H1 (cell line): ENCODE measurements around the gene PPIL6. TPM values are rescaled to one million over a fixed set of nuclear protein-coding genes. Genes with fewer than 3 reads are reported as not detected.

ENCODE experiments used
- CTCF ChIA-PET: fragments of 300-600 bp; sonication (Branson Sonifier 250); formaldehyde crosslinking; loops from one replicate; lab custom pipeline; 2021; ENCODE audit not compliant: partially characterized antibody; lab: Charles Lee
- POLR2A ChIA-PET: fragments of 300-600 bp; sonication (Branson Sonifier 250); formaldehyde crosslinking; loops from one replicate; lab custom pipeline; 2021; ENCODE audit warnings: inconsistent platforms; ENCODE audit not compliant: partially characterized antibody; lab: Charles Lee
- DNase-seq, 2 experiments: peaks; one replicate each; pipeline versions ENCODE4 v3.0.0 to v3.0.0-alpha.2; 2010 to 2022; ENCODE audit warnings: low spot score in 2 of 2, low read depth in 1 of 2, mixed read lengths in 1 of 2
- FAIRE-seq: peaks from 2 replicates; lab custom pipeline; 2011; peaks lifted over from hg19 to GRCh38; lab: Jason Lieb, UNC
- H2AFZ ChIP-seq: 2 replicates; pipeline ENCODE4 v1.8.1; 2012; ENCODE audit warnings: low read length, inconsistent platforms
- H2AK5ac ChIP-seq: 2 replicates; pipeline ENCODE4 v1.6.1; 2013; ENCODE audit warnings: low read depth, low read length
- H2BK120ac ChIP-seq: replicated peaks from 2 replicates; pipeline ENCODE3; 2013; ENCODE audit warnings: low read depth, low read length, inconsistent platforms
- H2BK12ac ChIP-seq: 2 replicates; pipeline ENCODE4 v1.6.1; 2013; ENCODE audit warnings: low read depth, low read length
- H2BK15ac ChIP-seq: 2 replicates; pipeline ENCODE4 v1.6.1; 2013; ENCODE audit warnings: low read length
- H2BK20ac ChIP-seq: 2 replicates; pipeline ENCODE4 v1.6.1; 2013; ENCODE audit warnings: low read length
- H2BK5ac ChIP-seq: 2 replicates; pipeline ENCODE4 v1.6.1; 2013; ENCODE audit warnings: low read depth, low read length
- H3K14ac ChIP-seq: 2 replicates; pipeline ENCODE4 v1.6.1; 2013; ENCODE audit warnings: inconsistent platforms; ENCODE audit not compliant: insufficient read length
- H3K18ac ChIP-seq: 2 replicates; pipeline ENCODE4 v1.6.1; 2013; ENCODE audit warnings: low read length; ENCODE audit errors: extremely low read depth
- H3K23ac ChIP-seq: 2 replicates; pipeline ENCODE4 v1.6.1; 2013; ENCODE audit warnings: inconsistent platforms; ENCODE audit not compliant: insufficient read length
- H3K23me2 ChIP-seq: 2 replicates; pipeline ENCODE4 v1.6.1; 2013; ENCODE audit warnings: low read depth, low read length
- H3K27ac ChIP-seq: 2 replicates; pipeline ENCODE4 v1.6.1; 2011; ENCODE audit warnings: low read depth, low read length, inconsistent platforms
- H3K27me3 ChIP-seq, 4 experiments: replicated peaks in 1 of 4; 1 replicate in 1 of 4; 2 replicates in 3 of 4; pipeline versions ENCODE4 v1.6.1 to v1.8.1; 2011 to 2013; ENCODE audit warnings: low read length in 3 of 4, mild to moderate bottlenecking in 3 of 4, inconsistent platforms in 2 of 4, mixed read lengths in 2 of 4, moderate library complexity in 1 of 4; ENCODE audit not compliant: control insufficient read depth in 3 of 4, insufficient read depth in 3 of 4; ENCODE audit errors: extremely low read depth in 1 of 4
- H3K36me3 ChIP-seq, 4 experiments: 2 replicates each; pipeline versions ENCODE4 v1.6.1 to v1.8.1; 2011 to 2013; ENCODE audit warnings: mild to moderate bottlenecking in 4 of 4, low read length in 3 of 4, moderate library complexity in 2 of 4, control low read depth in 1 of 4, inconsistent platforms in 1 of 4; ENCODE audit not compliant: insufficient read depth in 4 of 4, control insufficient read depth in 2 of 4
- H3K4ac ChIP-seq: replicated peaks from 2 replicates; pipeline ENCODE3; 2013; ENCODE audit warnings: low read length, low read depth, mixed read lengths, inconsistent platforms; ENCODE audit not compliant: insufficient read length
- H3K4me1 ChIP-seq, 4 experiments: replicated peaks in 1 of 4; 1 replicate in 1 of 4; 2 replicates in 3 of 4; pipeline versions ENCODE4 v1.6.1 to v1.8.1; 2011 to 2013; ENCODE audit warnings: low read length in 3 of 4, inconsistent platforms in 2 of 4, mixed read lengths in 1 of 4; ENCODE audit not compliant: insufficient read depth in 4 of 4, control insufficient read depth in 3 of 4
- H3K4me2 ChIP-seq, 2 experiments: 2 replicates each; pipeline versions ENCODE4 v1.6.1 to v1.8.1; 2011 to 2013; ENCODE audit warnings: low read depth in 2 of 2, low read length in 2 of 2, control low read depth in 1 of 2, inconsistent platforms in 1 of 2, mild to moderate bottlenecking in 1 of 2; ENCODE audit not compliant: insufficient read depth in 1 of 2
- H3K4me3 ChIP-seq, 4 experiments: fragments of 200-600, 300-600 bp in 1 of 4; sonication (generic), shearing (Covaris generic), sonication (Bioruptor Twin) in 1 of 4; 2 replicates each; pipeline versions ENCODE4 v1.5.1 to v1.8.1; 2011 to 2016; ENCODE audit warnings: low read length in 4 of 4, low read depth in 3 of 4, control low read depth in 2 of 4, inconsistent platforms in 2 of 4, mild to moderate bottlenecking in 2 of 4, mixed read lengths in 1 of 4, moderate library complexity in 1 of 4; ENCODE audit not compliant: insufficient read depth in 2 of 4; ENCODE audit errors: extremely low read depth in 1 of 4
- H3K56ac ChIP-seq: replicated peaks from 2 replicates; pipeline ENCODE3; 2013; ENCODE audit warnings: low read depth, mild to moderate bottlenecking, mixed read lengths, low read length, inconsistent platforms; ENCODE audit not compliant: insufficient read length
- H3K79me1 ChIP-seq: 2 replicates; pipeline ENCODE4 v1.6.1; 2013; ENCODE audit warnings: low read depth, low read length, control low read depth
- H3K79me2 ChIP-seq, 2 experiments: 2 replicates each; pipeline versions ENCODE4 v1.6.1 to v1.8.1; 2012 to 2013; ENCODE audit warnings: low read length in 2 of 2, mild to moderate bottlenecking in 2 of 2, inconsistent platforms in 1 of 2; ENCODE audit not compliant: insufficient read depth in 2 of 2, control insufficient read depth in 1 of 2
- H3K9ac ChIP-seq, 4 experiments: replicated peaks in 1 of 4; 1 replicate in 1 of 4; 2 replicates in 3 of 4; pipeline versions ENCODE4 v1.6.1 to v1.8.1; 2011 to 2013; ENCODE audit warnings: low read depth in 3 of 4, low read length in 3 of 4, control low read depth in 2 of 4, mild to moderate bottlenecking in 2 of 4, moderate library complexity in 2 of 4, inconsistent platforms in 1 of 4; ENCODE audit errors: extremely low read depth in 1 of 4
- H3K9me3 ChIP-seq, 2 experiments: 2 replicates each; pipeline versions ENCODE4 v1.6.1 to v1.8.1; 2012 to 2013; ENCODE audit warnings: mild to moderate bottlenecking in 2 of 2, moderate library complexity in 2 of 2, control low read depth in 1 of 2, inconsistent platforms in 1 of 2, low read depth in 1 of 2, low read length in 1 of 2, mixed read lengths in 1 of 2; ENCODE audit not compliant: insufficient read depth in 2 of 2
- H4K20me1 ChIP-seq, 2 experiments: replicated peaks in 1 of 2; 2 replicates each; pipeline versions ENCODE3 to v1.8.1; 2011 to 2013; ENCODE audit warnings: inconsistent platforms in 2 of 2, low read length in 2 of 2, mild to moderate bottlenecking in 1 of 2; ENCODE audit not compliant: insufficient read depth in 2 of 2, control insufficient read depth in 1 of 2
- H4K5ac ChIP-seq: 2 replicates; pipeline ENCODE4 v1.6.1; 2013; ENCODE audit warnings: low read length, low read depth, mixed read lengths, inconsistent platforms; ENCODE audit not compliant: insufficient read length
- H4K8ac ChIP-seq: 2 replicates; pipeline ENCODE4 v1.8.0; 2013; ENCODE audit warnings: mild to moderate bottlenecking, moderate library complexity, low read length, inconsistent platforms; ENCODE audit not compliant: insufficient read depth; ENCODE audit errors: extremely low read depth
- H4K91ac ChIP-seq: replicated peaks from 2 replicates; pipeline ENCODE3; 2013; ENCODE audit warnings: low read length, mixed read lengths, inconsistent platforms; ENCODE audit not compliant: insufficient read length
- CBX5 ChIP-seq: fragments of 300-800, 300-1000 bp; sonication (generic); IDR thresholded peaks from 2 replicates; pipeline ENCODE4 v1.7.1; 2016; ENCODE audit warnings: antibody characterized with exemption, low read length, low read depth
- JUN ChIP-seq: IDR thresholded peaks from 2 replicates; pipeline ENCODE4 v1.6.1; 2011; ENCODE audit warnings: low read depth, mild to moderate bottlenecking, improper control_type of control experiment, low read length
- KDM1A ChIP-seq: fragments of 200-600, 300-600 bp; sonication (generic); IDR thresholded peaks from 2 replicates; pipeline ENCODE4 v1.7.1; 2016; ENCODE audit warnings: mild to moderate bottlenecking, low read length, borderline replicate concordance
- MAFK ChIP-seq: IDR thresholded peaks from 2 replicates; pipeline ENCODE4 v1.6.1; 2012; ENCODE audit warnings: low read depth, mild to moderate bottlenecking, improper control_type of control experiment, low read length
- POLR2A ChIP-seq, 2 experiments: IDR thresholded peaks; 1 replicate in 1 of 2; 2 replicates in 1 of 2; pipeline ENCODE4 v1.6.1; 2011; ENCODE audit warnings: low read depth in 2 of 2, low read length in 2 of 2, mild to moderate bottlenecking in 2 of 2; ENCODE audit errors: control extremely low read depth in 1 of 2
- RAD21 ChIP-seq, 2 experiments: IDR thresholded peaks in 1 of 2; conservative IDR thresholded peaks in 1 of 2; 2 replicates each; pipeline ENCODE4 v1.6.1; 2011; ENCODE audit warnings: low read depth in 2 of 2, low read length in 2 of 2, improper control_type of control experiment in 1 of 2, inconsistent platforms in 1 of 2, mild to moderate bottlenecking in 1 of 2, moderate library complexity in 1 of 2
- SRF ChIP-seq: IDR thresholded peaks from 2 replicates; pipeline ENCODE4 v1.6.1; 2011; ENCODE audit warnings: mild to moderate bottlenecking, low read depth, low read length, moderate library complexity
- SUZ12 ChIP-seq: fragments of 200-600 bp; sonication (generic); IDR thresholded peaks from 2 replicates; pipeline ENCODE4 v1.6.1; 2012; ENCODE audit warnings: mild to moderate bottlenecking, inconsistent platforms, low read length, moderate library complexity, mixed read lengths
- TBP ChIP-seq: IDR thresholded peaks from 2 replicates; pipeline ENCODE4 v1.6.1; 2011; ENCODE audit warnings: low read depth, low read length, improper control_type of control experiment
- WGBS, 2 experiments: shearing (Covaris generic) in 1 of 2; methylation state at CpG; one replicate each; pipeline versions ENCODE4 v1.1.6 to v1.1.7; 2013 to 2015; ENCODE audit warnings: low lambda C conversion rate in 2 of 2, mixed read lengths in 2 of 2, inconsistent platforms in 1 of 2, low coverage in 1 of 2, missing lambda C conversion rate in 1 of 2; ENCODE audit not compliant: insufficient replicate concordance in 2 of 2, insufficient coverage in 1 of 2, insufficient read length in 1 of 2; ENCODE audit errors: extremely low coverage in 1 of 2, missing lambda C conversion rate in 1 of 2; 5-methylcytosine and 5-hydroxymethylcytosine counted together
- polyA plus RNA-seq, 7 experiments: library from polyadenylated mRNA; depleted of rRNA in 3 of 7; stranded (reverse) in 5 of 7; unstranded in 2 of 7; fragments of >200 nt in 5 of 7; fragments of 200-250 nt in 2 of 7; gene quantifications; 1 replicate in 5 of 7; 2 replicates in 1 of 7; 4 replicates in 1 of 7; pipeline versions ENCODE4 v1.2.1 to v1.2.3, GENCODE V29; 2011 to 2013; ENCODE audit warnings: missing spikeins in 2 of 7, mixed read lengths in 2 of 7
- total RNA-seq: library from RNA; stranded (reverse); fragmentation: NEBNext Ultra II Directional; extraction: Animal tissue kit (Norgen Biotek cat#: 25700); gene quantifications from 2 replicates; pipeline ENCODE4 v1.2.1, GENCODE V29; 2021

PPIL6 gene
- total and polyA plus RNA-seq, 2 of the 8 experiments (the other 6 are each of a cell fraction or from before 2014, with no cell fraction given) = 0.42 to 1.3 TPM

GRCh38 chr6:109420751-109421150 is 19.7 kb downstream of the PPIL6 start:
- H3K79me1 ChIP-seq = no peaks in the 10 kb centered on the region
- no peak overlapping the region for H3K9ac ChIP-seq
- H4K8ac ChIP-seq = no peak overlapping the region
- no peak overlapping the region for H2BK120ac ChIP-seq
- no peak overlapping the region for H4K5ac ChIP-seq
- H3K36me3 ChIP-seq = no peaks in the 10 kb centered on the region
- H2AK5ac ChIP-seq = no peak overlapping the region
- no peak overlapping the region for H3K56ac ChIP-seq
- no peaks in the 10 kb centered on the region for H3K27me3 ChIP-seq
- no peak overlapping the region for H2BK12ac ChIP-seq
- H2BK15ac ChIP-seq = no peak overlapping the region
- H2AFZ ChIP-seq = no peak overlapping the region
- DNase-seq (no peak), FAIRE-seq (no peak)
- ChIA-PET POLR2A (interaction anchor here (2.3 kb wide), 1 partner anchor 10 kb away, joined by 7 read pairs; no protein-coding TSS in a partner anchor), CTCF (interaction anchor here (1.4 kb wide), 1 partner anchor 9 kb away, joined by 5 read pairs; no protein-coding TSS in a partner anchor)
- peaks cover 0 to 3% (median 0%) of the 10 kb centered on the region in 4 experiments; a peak in 1 of 7 replicates for H3K4me1 ChIP-seq
- no peak overlapping the region for H2BK5ac ChIP-seq
- no peak overlapping the region for H3K4me2 ChIP-seq
- no peak overlapping the region for H3K27ac ChIP-seq
- no peaks in the 10 kb centered on the region for H3K23me2 ChIP-seq
- H4K91ac ChIP-seq = no peak overlapping the region
- no peak overlapping the region for H3K23ac ChIP-seq
- H3K14ac ChIP-seq = no peak overlapping the region
- no peak overlapping the region for H3K4ac ChIP-seq
- H2BK20ac ChIP-seq = no peak overlapping the region
- no peak overlapping the region for H3K18ac ChIP-seq
- no peaks in the 10 kb centered on the region for H3K79me2 ChIP-seq
- no peaks in the 10 kb centered on the region for H3K9me3 ChIP-seq
- 83% methylated on average over 1 of the region's 1 CpG; no CpG with 5 or more reads in 1 of the 2 experiments for whole genome bisulfite sequencing, 2 experiments
- H3K4me3 ChIP-seq = no peak overlapping the region
- no peaks in the 10 kb centered on the region for H4K20me1 ChIP-seq
- TF ChIP-seq TBP (no peak), SUZ12 (no peak), SRF (no peak), JUN (no peak), CBX5 (no peak), POLR2A (IDR thresholded peaks at IDR 0.05; ENCODE audit: control extremely low read depth in 1 of 2, low read depth in 2 of 2, low read length in 2 of 2) (no peak), KDM1A (no peak), RAD21 (IDR thresholded peaks at IDR 0.05 in 1 of 2, conservative IDR thresholded peaks at IDR 0.05 in 1 of 2; ENCODE audit: low read depth in 2 of 2, low read length in 2 of 2) (no peak), MAFK (no peak)
